ENCODE measurements around the gene BICD1. TPM values are rescaled to one million over a fixed set of nuclear protein-coding genes. Genes with fewer than 3 reads are reported as not detected.

Gene BICD1
- total RNA-seq, 1 donor from 2014 or later = 38.6 TPM

DNA sequence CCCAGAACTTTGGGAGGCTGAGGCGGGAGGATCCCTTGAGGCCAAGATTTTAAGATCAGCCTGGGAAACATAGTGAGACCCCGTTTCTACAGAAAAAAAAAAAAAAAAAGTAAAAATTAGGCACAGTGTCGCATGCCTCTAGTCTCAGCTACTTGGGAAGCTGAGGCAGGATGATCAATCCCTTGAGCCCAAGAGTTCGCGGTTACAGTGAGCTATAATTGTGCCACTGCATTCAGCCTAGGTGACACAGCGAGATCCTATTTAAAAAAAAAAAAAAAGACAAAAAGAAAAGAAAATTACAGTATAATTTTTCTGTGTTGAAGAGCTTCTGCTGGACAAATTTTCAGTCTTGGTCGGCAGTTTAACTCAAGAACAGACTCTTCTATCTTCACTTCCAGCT lies 158.8 kb downstream of the BICD1 start:
- Mint-ChIP-seq H3K9me3 (no peaks in the 10 kb centered on the region), H3K27me3 (ENCODE audit: low read depth) (no peaks in the 10 kb centered on the region), H3K4me1 (peaks cover 6% of the 10 kb centered on the region), H3K27ac (peak overlapping the region; percentile 44), H3K4me3 (no peak overlapping the region), H3K36me3 (no peaks in the 10 kb centered on the region)
- no peak for DNase-seq (ENCODE audit: low spot score in 2 of 2, unreplicated experiment in 2 of 2)
- TF ChIP-seq, protein P1, sequence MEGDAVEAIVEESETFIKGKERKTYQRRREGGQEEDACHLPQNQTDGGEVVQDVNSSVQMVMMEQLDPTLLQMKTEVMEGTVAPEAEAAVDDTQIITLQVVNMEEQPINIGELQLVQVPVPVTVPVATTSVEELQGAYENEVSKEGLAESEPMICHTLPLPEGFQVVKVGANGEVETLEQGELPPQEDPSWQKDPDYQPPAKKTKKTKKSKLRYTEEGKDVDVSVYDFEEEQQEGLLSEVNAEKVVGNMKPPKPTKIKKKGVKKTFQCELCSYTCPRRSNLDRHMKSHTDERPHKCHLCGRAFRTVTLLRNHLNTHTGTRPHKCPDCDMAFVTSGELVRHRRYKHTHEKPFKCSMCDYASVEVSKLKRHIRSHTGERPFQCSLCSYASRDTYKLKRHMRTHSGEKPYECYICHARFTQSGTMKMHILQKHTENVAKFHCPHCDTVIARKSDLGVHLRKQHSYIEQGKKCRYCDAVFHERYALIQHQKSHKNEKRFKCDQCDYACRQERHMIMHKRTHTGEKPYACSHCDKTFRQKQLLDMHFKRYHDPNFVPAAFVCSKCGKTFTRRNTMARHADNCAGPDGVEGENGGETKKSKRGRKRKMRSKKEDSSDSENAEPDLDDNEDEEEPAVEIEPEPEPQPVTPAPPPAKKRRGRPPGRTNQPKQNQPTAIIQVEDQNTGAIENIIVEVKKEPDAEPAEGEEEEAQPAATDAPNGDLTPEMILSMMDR (IDR thresholded peaks at IDR 0.05; ENCODE audit: unreplicated experiment) = no peak

DNA sequence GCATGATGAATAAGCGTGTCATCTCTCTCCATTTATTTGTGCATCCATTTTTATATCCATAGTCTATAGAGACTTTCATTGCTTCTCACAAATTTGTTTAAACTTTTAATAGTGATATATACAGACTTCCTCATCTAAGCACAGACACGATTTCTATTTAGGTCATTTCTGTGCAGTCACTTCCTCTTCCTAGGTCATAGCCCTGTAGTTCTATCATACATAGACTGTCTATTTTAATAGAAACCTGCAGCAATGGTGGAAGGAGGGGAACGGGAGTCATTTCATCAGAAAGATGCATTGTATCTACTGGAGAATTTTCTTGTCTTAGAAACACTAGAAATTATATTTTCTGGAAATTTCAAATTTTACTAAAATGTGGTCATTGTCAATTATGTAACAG lies 159.3 kb downstream of the BICD1 start:
- DNase-seq (ENCODE audit: low spot score in 2 of 2, unreplicated experiment in 2 of 2) = no peak
- TF ChIP-seq, protein P1 (IDR thresholded peaks at IDR 0.05; ENCODE audit: unreplicated experiment) = no peak
- no peaks in the 10 kb centered on the region for H3K27me3 Mint-ChIP-seq (ENCODE audit: low read depth)
- no peaks in the 10 kb centered on the region for H3K36me3 Mint-ChIP-seq
- H3K4me3 Mint-ChIP-seq = no peak overlapping the region
- peaks cover 9% of the 10 kb centered on the region for H3K4me1 Mint-ChIP-seq
- no peak overlapping the region for H3K27ac Mint-ChIP-seq
- no peaks in the 10 kb centered on the region for H3K9me3 Mint-ChIP-seq

DNA sequence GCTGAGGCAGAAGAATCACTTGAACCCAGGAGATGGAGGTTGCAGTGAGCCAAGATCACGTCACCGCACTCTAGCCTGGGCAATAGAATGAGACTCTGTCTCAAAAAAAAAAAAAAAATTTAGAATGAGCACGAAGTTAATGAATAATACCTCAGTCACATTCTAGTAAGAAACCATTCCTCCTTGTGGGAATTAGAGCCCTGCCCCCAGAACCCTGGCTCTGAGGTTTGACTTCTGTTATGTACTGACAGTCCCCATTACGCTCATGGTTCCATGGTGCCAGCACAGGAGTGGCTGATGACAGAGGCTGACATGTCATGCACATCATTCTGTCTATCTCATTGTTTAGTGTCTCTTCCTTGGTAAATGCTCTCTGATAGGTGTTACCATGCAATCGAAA lies 160.1 kb downstream of the BICD1 start:
- Mint-ChIP-seq H3K4me1 (peaks cover 17% of the 10 kb centered on the region), H3K36me3 (no peaks in the 10 kb centered on the region), H3K4me3 (no peak overlapping the region), H3K27me3 (ENCODE audit: low read depth) (no peaks in the 10 kb centered on the region), H3K27ac (no peak overlapping the region), H3K9me3 (no peaks in the 10 kb centered on the region)
- DNase-seq (ENCODE audit: low spot score in 2 of 2, unreplicated experiment in 2 of 2) = no peak
- TF ChIP-seq, protein P1 (IDR thresholded peaks at IDR 0.05; ENCODE audit: unreplicated experiment) = no peak

DNA sequence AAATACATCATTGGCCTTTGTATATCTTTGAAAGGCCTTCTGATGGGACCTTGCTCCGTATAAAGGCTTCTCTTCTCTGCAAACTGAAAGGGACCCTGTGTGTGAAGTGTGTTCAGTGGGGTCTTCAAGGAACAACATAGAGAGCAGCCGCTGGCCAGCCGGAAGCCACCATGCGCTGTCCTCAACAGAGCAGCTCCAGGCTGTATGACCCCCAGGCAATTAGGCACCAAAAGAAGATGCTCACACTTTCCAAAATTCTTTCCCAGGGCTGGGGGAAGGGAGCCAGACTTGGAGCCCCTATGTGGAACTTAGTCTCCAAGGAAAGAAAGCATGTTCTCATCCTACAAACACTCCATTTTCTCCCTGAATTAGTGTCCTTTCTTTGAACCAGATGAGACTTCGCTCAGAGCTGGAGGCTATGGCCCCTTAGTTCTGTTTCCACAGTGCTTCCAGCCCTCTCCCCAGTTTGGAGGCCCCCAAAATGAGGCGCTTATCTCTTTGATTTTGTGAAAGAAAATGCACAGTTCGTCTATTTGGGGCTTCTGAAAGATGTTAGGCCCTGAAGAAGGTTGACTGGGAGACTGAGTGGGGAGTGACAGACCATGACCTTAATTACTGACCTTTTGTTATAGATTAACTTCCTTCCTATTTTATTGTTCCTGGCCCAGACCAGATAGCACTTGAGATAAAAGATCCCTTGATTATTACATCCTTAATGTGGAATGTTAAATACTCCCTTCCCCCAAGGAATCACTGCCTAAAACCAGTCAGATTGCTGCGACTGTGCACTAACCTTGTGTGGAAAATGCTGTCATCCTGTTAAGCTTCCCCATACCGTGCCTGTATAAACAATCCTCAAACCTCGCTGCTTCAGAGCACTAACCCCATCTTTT lies 164.4 kb downstream of the BICD1 start:
- peaks cover 34% of the 10 kb centered on the region for H3K4me1 Mint-ChIP-seq
- H3K36me3 Mint-ChIP-seq = no peaks in the 10 kb centered on the region
- H3K27me3 Mint-ChIP-seq (ENCODE audit: low read depth) = no peaks in the 10 kb centered on the region
- H3K9me3 Mint-ChIP-seq = no peaks in the 10 kb centered on the region
- H3K27ac Mint-ChIP-seq = peak overlapping the region; percentile 93
- TF ChIP-seq, protein P1 (IDR thresholded peaks at IDR 0.05; ENCODE audit: unreplicated experiment) = no peak
- no peak overlapping the region for H3K4me3 Mint-ChIP-seq
- DNase-seq (ENCODE audit: low spot score in 2 of 2, unreplicated experiment in 2 of 2) = no peak

DNA sequence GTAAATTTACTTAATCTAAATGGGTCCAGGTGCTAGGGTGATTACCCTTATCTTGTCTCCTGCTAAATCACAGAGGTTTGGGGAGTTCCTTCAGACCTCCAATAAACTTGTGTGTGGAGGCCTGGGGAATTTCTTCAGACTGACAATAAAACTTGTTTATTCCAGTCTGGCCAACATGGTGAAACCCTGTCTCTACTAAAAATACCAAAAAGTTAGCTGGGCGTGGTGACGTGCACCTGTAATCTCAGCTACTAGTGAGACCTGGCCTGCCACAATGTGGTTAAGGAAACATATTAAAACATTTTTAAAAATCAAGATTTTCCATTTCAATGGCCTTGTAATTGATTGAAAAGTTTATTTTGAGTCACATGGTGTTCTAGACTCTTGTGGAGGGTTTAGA lies 165.8 kb downstream of the BICD1 start:
- H3K4me3 Mint-ChIP-seq = no peak overlapping the region
- no peaks in the 10 kb centered on the region for H3K27me3 Mint-ChIP-seq (ENCODE audit: low read depth)
- TF ChIP-seq, protein P1 (IDR thresholded peaks at IDR 0.05; ENCODE audit: unreplicated experiment) = no peak
- H3K27ac Mint-ChIP-seq = peak overlapping the region; percentile 71
- H3K9me3 Mint-ChIP-seq = no peaks in the 10 kb centered on the region
- H3K4me1 Mint-ChIP-seq = peaks cover 34% of the 10 kb centered on the region
- DNase-seq (ENCODE audit: low spot score in 2 of 2, unreplicated experiment in 2 of 2) = no peak
- no peaks in the 10 kb centered on the region for H3K36me3 Mint-ChIP-seq
